Measurements from ENCODE around the gene SMC1A.

DNA sequence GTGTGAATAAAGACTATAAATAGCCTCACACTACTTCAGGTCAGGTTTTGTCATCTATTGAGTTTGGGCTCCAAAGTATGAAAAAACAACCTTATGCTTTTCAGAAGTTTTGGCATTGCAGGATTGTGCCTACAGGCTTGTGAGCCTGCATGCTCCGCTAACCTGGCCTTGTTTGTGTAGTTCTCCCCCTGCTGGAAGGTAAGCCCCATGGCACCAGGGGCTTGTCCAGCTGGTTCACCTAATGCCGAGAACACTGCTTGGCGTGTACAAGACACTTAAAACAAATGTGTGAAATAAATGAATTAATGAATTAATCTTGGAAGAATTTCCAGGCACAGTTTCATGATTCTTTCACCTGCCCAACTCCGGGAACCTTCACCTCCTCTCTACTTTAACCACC, 13.5 kb upstream of the SMC1A start:
- TF ChIP-seq, protein P1, sequence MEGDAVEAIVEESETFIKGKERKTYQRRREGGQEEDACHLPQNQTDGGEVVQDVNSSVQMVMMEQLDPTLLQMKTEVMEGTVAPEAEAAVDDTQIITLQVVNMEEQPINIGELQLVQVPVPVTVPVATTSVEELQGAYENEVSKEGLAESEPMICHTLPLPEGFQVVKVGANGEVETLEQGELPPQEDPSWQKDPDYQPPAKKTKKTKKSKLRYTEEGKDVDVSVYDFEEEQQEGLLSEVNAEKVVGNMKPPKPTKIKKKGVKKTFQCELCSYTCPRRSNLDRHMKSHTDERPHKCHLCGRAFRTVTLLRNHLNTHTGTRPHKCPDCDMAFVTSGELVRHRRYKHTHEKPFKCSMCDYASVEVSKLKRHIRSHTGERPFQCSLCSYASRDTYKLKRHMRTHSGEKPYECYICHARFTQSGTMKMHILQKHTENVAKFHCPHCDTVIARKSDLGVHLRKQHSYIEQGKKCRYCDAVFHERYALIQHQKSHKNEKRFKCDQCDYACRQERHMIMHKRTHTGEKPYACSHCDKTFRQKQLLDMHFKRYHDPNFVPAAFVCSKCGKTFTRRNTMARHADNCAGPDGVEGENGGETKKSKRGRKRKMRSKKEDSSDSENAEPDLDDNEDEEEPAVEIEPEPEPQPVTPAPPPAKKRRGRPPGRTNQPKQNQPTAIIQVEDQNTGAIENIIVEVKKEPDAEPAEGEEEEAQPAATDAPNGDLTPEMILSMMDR (IDR thresholded peaks at IDR 0.05), result peak; percentile 48 to 71 (median 55)
- TF ChIP-seq POLR2AphosphoS5 (IDR thresholded peaks at IDR 0.05) (peak in 1 of 3 donors; percentile 25), POLR2A (IDR thresholded peaks at IDR 0.05) (no peak)

Measured in breast epithelium (tissue), 3 donors.